ENCODE measurements around the gene PLCB1.

GRCh38 chr20:8587810-8588209, 455.7 kb downstream of the PLCB1 start:
- no peak for TF ChIP-seq CTCF (conservative IDR thresholded peaks at IDR 0.05)
- TF ChIP-seq EZH2 (IDR thresholded peaks at IDR 0.05; ENCODE audit: low read depth): no peak

Data from PC-9 (cell line).